Activated T-helper 1 cell treated with anti-CD3 and anti-CD28 coated beads, Interleukin-12 subunit alpha, Interleukin-12 subunit beta, Interleukin-2, Interleukin-4 antibody, amounts not matched to agents 30 ng/mL and 10 ng/mL and 1 ng/mL, durations not matched to agents 14 hours and 24 hours and 36 hours (primary cell): ENCODE results near the gene GNPTG. TPM values are rescaled to one million over a fixed set of nuclear protein-coding genes. Genes with fewer than 3 reads are reported as not detected.

ENCODE experiments used
- total RNA-seq: library from RNA; stranded (reverse); gene quantifications from 2 replicates; pipeline ENCODE4 v1.2.3, GENCODE V29; 2022

GNPTG gene
- total RNA-seq, 1 donor from 2014 or later: 21.4 TPM

Other genes with a start within 250 kb of the GNPTG start
- gene CACNA1H, start 198.8 kb upstream of the GNPTG start, total RNA-seq: 0.12 and 0.18 TPM in 2 replicates
- not detected in 2 replicates for gene TPSG1, start 126.7 kb upstream of the GNPTG start, total RNA-seq
- gene TPSB2, start 121.7 kb upstream of the GNPTG start, total RNA-seq: not detected in 2 replicates
- not detected in 2 replicates for gene TPSAB1, start 111.2 kb upstream of the GNPTG start, total RNA-seq
- not detected in 2 replicates for gene TPSD1, start 95.9 kb upstream of the GNPTG start, total RNA-seq
- 257 TPM in 2 replicates for gene UBE2I, start 42.3 kb upstream of the GNPTG start, total RNA-seq
- 0.07 and 0.18 TPM in 2 replicates for gene BAIAP3, start 18.3 kb upstream of the GNPTG start, total RNA-seq
- 87.4 and 89.4 TPM in 2 replicates for gene TSR3, start 53 bp upstream of the GNPTG start, total RNA-seq
- gene UNKL, start 62.8 kb downstream of the GNPTG start, total RNA-seq: 42.7 and 46.1 TPM in 2 replicates
- 22.6 and 23.4 TPM in 2 replicates for gene UQCC4, start 68.8 kb downstream of the GNPTG start, total RNA-seq
- not detected in 2 replicates for gene PERCC1, start 79.1 kb downstream of the GNPTG start, total RNA-seq
- 0.44 and 2.0 TPM in 2 replicates for gene CCDC154, start 92.6 kb downstream of the GNPTG start, total RNA-seq
- gene CLCN7, start 123.1 kb downstream of the GNPTG start, total RNA-seq: 61.7 and 68.7 TPM in 2 replicates
- gene PTX4, start 137.0 kb downstream of the GNPTG start, total RNA-seq: 0.20 TPM in 1 of 2 replicates, not detected in the other
- 94.1 and 95.3 TPM in 2 replicates for gene TELO2, start 141.4 kb downstream of the GNPTG start, total RNA-seq
- 22.8 and 23.7 TPM in 2 replicates for gene TMEM204, start 181.7 kb downstream of the GNPTG start, total RNA-seq